GM18907 (cell line): ENCODE data around the gene SMARCA2.

Experiments used
- ATAC-seq: cut with Tn5 transposase; IDR thresholded peaks from one replicate; pipeline ENCODE4 v1.9.1; 2021; ENCODE audit warnings: mild to moderate bottlenecking, moderate library complexity; ENCODE audit not compliant: unreplicated experiment

SMARCA2 gene

GRCh38 chr9:2164268-2164667 lies 149.1 kb downstream of the SMARCA2 start:
- ATAC-seq: no peak

GRCh38 chr9:2166203-2166602 lies 151.1 kb downstream of the SMARCA2 start:
- no peak for ATAC-seq

DNA sequence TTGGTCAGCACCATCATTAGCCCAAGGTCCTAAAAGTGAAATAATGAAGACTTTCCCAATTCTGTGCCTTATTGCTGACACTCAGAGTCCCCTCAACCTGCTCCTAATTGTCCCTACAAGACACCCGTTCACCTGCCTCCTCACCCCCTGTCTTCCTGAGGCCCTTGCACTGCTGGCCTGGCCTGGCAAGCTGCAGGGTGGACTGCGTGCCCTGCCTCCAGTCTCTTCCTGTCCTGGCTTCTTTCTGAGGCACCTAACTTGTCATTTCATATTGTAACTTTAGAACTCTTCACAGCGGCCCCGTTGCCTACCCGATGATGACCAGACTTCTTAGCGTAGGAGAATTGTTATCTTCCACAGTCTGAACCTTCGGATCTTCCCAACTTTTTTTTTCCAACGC lies 153.9 kb downstream of the SMARCA2 start:
- ATAC-seq: no peak

DNA sequence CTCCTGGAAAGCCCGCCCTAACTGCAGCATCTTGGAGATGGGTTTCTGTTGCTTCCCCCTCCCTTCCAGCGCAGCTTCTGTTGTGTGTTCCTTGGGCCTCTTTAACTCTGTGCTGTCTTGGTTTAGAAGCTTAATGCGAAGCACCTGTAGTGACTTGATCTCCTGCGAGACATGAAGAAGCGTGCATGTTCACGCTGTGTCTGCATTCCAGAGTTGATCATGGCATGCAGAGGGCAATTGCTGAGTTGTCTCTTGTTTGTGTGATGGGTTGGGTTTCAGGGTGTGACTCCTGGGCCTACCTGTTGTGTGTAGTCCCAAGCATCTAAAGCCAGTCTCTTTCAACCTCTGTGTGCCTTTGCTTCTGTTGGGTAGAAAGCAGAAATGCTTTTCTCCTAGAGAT lies 155.6 kb downstream of the SMARCA2 start:
- ATAC-seq: no peak

DNA sequence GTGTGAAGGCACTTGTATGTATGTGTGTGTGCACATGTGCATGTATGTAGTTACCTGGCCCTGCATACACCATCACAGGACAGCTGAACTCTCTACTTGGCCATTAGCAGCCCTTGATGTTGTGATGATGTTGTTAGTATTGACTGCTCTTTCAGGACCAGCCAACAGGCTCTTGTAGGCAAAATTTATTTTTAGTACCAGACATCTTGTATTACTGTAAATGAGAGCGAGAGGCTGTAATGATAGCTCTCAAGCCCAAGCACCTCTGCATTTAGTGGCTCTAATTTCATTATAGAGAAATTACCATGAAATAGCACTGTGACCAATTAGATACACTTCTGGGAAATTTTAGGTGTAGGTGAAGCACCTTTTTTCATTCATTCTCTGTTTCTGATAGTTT lies 158.0 kb downstream of the SMARCA2 start:
- ATAC-seq: no peak

- no peak for ATAC-seq
Measured at GRCh38 chr9:2173861-2174260, 158.7 kb downstream of the SMARCA2 start.

GRCh38 chr9:2174306-2174705 lies 159.2 kb downstream of the SMARCA2 start:
- no peak for ATAC-seq

DNA sequence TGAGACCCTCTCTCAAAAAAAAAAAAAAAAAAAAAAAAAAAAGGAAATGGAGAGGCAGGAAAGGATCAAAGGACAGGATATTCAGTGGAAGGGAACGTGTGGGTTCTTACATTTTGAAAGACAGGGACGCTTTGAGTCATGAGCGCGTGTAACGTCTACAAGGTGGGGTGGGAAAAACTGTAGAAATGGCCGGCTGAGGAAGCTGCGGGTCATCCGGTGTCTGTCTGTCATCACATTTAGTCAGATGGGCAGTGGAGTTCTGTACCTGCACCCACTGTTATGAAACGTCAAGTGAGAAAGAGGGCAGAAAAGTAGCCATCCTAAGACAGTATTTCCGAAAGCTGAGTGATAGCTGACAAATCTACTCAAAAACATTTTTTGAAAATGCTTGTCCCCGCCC lies 159.8 kb downstream of the SMARCA2 start:
- no peak for ATAC-seq

GRCh38 chr9:2177121-2177520 lies 162.0 kb downstream of the SMARCA2 start:
- ATAC-seq: no peak

- no peak for ATAC-seq
Measured at GRCh38 chr9:2178034-2178734, 163.0 kb downstream of the SMARCA2 start.

GRCh38 chr9:2179567-2179966 lies 164.4 kb downstream of the SMARCA2 start:
- ATAC-seq: no peak

- no peak for ATAC-seq
Measured at GRCh38 chr9:2180154-2180553, 165.0 kb downstream of the SMARCA2 start.

DNA sequence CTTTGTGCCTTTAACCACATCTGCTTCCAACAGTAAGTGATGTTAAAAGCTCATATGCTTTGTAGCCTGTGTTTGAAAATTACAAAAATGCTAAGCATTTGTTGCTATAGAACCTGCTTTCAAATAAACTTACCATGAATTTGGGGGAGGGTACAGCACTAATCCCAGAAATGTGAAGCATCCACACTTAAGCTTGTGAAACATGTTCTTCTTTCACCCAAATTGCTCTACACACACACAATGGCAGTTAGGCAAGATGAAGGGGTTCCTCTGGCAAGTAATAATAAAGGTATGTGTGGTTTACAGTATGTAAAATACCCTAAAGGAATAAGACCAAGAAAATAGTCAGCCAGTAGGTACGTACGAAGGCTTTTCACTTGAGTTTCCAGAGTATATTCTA lies 165.6 kb downstream of the SMARCA2 start:
- no peak for ATAC-seq

DNA sequence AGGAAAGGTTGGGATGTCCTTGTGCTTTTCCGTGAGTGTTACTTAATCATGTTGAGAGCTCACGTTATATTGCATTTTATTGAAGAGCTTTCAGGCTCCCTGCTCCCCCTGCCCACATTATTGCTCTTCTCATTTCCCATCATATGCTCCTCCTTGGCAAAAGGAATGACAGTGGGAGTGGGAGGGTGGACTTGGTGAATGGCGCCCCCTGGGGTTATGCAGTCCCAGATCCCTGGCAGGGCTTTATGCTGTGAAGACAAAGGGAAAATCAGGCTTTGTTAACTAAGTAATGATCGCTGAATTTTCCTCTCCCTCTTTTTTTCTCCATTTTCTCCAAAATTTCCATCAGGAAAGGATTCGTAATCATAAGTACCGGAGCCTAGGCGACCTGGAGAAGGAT lies 166.6 kb downstream of the SMARCA2 start:
- ATAC-seq: no peak

GRCh38 chr9:2190939-2191608 lies 175.9 kb downstream of the SMARCA2 start:
- no peak for ATAC-seq

- ATAC-seq: no peak
Measured at GRCh38 chr9:2191609-2191972, 176.4 kb downstream of the SMARCA2 start.

- ATAC-seq: no peak
Measured at GRCh38 chr9:2192356-2192979, 177.3 kb downstream of the SMARCA2 start.

GRCh38 chr9:2193552-2193951 lies 178.4 kb downstream of the SMARCA2 start:
- no peak for ATAC-seq

DNA sequence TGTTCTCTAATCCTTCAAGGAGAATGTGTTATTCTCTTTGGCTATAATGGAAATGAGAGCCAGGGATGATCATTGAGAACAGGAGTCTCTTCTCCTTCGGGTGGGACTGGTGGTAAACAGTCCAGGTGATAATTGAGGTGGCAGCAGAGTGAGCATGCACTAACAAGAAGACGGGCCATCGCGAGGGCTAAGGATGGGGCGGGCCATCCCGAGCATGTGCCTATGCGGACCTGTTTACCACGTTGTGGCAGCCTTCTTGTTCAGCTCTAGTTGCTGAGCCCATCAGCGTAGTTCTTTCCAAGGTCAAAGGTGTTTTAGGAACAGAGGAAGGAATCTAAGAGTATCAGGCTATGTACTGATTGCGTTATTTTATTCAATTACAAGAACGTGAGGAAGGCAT lies 180.1 kb downstream of the SMARCA2 start:
- no peak for ATAC-seq

DNA sequence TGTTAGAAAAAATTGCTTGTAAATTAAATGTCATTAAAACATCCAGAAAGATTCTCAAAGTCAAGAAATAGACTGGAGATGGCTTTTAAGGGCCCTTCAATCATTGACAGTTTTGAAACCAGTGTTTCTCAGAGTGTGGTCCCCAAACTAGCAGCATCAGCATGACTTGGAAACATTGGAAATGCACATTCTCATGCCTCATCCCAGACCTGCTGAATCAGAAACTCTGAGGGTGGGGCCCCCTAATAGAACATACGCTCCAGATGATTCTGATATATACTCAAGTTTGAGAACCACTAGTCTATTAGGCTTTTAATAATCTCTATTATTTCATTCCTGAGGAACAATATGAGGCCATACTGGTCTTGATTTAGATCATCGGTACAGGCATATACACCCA lies 181.6 kb downstream of the SMARCA2 start:
- ATAC-seq: no peak

- ATAC-seq: no peak
Measured at GRCh38 chr9:2198956-2199635, 183.9 kb downstream of the SMARCA2 start.
